Karpas-422 (cell line): ENCODE results near the gene NR1H2. TPM values are rescaled to one million over a fixed set of nuclear protein-coding genes. Genes with fewer than 3 reads are reported as not detected.

Experiments
- DNase-seq: peaks from one replicate; pipeline ENCODE4 v3.0.0-alpha.2; 2015
- H2AFZ ChIP-seq: fragments of 200-600 bp; sonication (generic); 2 replicates; pipeline ENCODE4 v1.6.1; 2014; ENCODE audit warnings: antibody characterized with exemption, low read length, mixed read lengths
- H3K27ac ChIP-seq: fragments of 200-600 bp; sonication (generic); 2 replicates; pipeline ENCODE4 v1.5.1; 2014; ENCODE audit warnings: mild to moderate bottlenecking, low read length, moderate library complexity
- H3K27me3 ChIP-seq: fragments of 200-600 bp; sonication (generic); 2 replicates; pipeline ENCODE4 v1.6.1; 2014; ENCODE audit warnings: low read length, mixed read lengths
- H3K36me3 ChIP-seq: fragments of 200-600 bp; sonication (generic); 2 replicates; pipeline ENCODE4 v1.6.1; 2014; ENCODE audit warnings: low read length, mixed read lengths; ENCODE audit not compliant: insufficient read depth
- H3K4me1 ChIP-seq: fragments of 200-600 bp; sonication (generic); 2 replicates; pipeline ENCODE4 v1.6.1; 2014; ENCODE audit warnings: mild to moderate bottlenecking, low read length, mixed read lengths
- H3K4me2 ChIP-seq: fragments of 200-600 bp; sonication (generic); 2 replicates; pipeline ENCODE4 v1.6.1; 2014; ENCODE audit warnings: low read length, low read depth, mild to moderate bottlenecking; ENCODE audit not compliant: poor library complexity, severe bottlenecking
- H3K4me3 ChIP-seq: fragments of 200-600 bp; sonication (generic); 2 replicates; pipeline ENCODE4 v1.5.1; 2014; ENCODE audit warnings: mild to moderate bottlenecking, antibody characterized with exemption, low read length, mixed read lengths
- H3K79me2 ChIP-seq: fragments of 200-600 bp; sonication (generic); 2 replicates; pipeline ENCODE4 v1.6.1; 2014; ENCODE audit warnings: mild to moderate bottlenecking, low read length, mixed read lengths
- H3K9ac ChIP-seq: fragments of 200-600 bp; sonication (generic); 2 replicates; pipeline ENCODE4 v1.6.0; 2014; ENCODE audit warnings: low read length
- H3K9me2 ChIP-seq: fragments of 200-600 bp; sonication (generic), shearing (Covaris generic); replicated peaks from 2 replicates; pipeline ENCODE4 v1.6.0; 2014; ENCODE audit warnings: mild to moderate bottlenecking, low read length, moderate library complexity; ENCODE audit not compliant: insufficient read depth
- H3K9me3 ChIP-seq: fragments of 300-700, 200-600 bp; sonication (generic); 2 replicates; pipeline ENCODE4 v1.6.1; 2014; ENCODE audit warnings: low read length, mixed read lengths
- H4K20me1 ChIP-seq: fragments of 200-600 bp; sonication (generic); 2 replicates; pipeline ENCODE4 v1.6.1; 2014; ENCODE audit warnings: mild to moderate bottlenecking, antibody characterized with exemption, low read length, low read depth; ENCODE audit not compliant: insufficient read depth
- total RNA-seq: library from RNA; depleted of rRNA; stranded (reverse); fragments of >200 nt; shearing (Covaris generic); gene quantifications from 2 replicates; pipeline ENCODE4 v1.2.3, GENCODE V29; 2014; ENCODE audit warnings: low replicate concordance

Gene NR1H2
- total RNA-seq, 1 experiment from 2014 or later, result 68.2 TPM

- H3K4me1 ChIP-seq, result peaks cover 25% of the 10 kb centered on the region
These were observed 10.6 kb upstream of the NR1H2 start, which contains the start of gene NAPSA for GRCh38 chr19:50365434-50366306. Gene NAPSA, minus strand, starts transcription at chr19:50365639. Its CDS starts 18 bp downstream, at chr19:50365621.

GRCh38 chr19:50368649-50369570 lies 7.3 kb upstream of the NR1H2 start:
- Histone ChIP-seq H2AFZ (peak overlapping the region; percentile 98), H3K9ac (peak overlapping the region; percentile 67), H3K9me2 (no peaks in the 10 kb centered on the region), H4K20me1 (no peaks in the 10 kb centered on the region), H3K9me3 (no peaks in the 10 kb centered on the region), H3K36me3 (no peaks in the 10 kb centered on the region), H3K27me3 (no peaks in the 10 kb centered on the region), H3K4me1 (peaks cover 27% of the 10 kb centered on the region), H3K27ac (peak overlapping the region; percentile 62), H3K4me2 (peak overlapping the region; percentile 77), H3K4me3 (peak overlapping the region; percentile 65), H3K79me2 (no peaks in the 10 kb centered on the region)
- peak; percentile 96 for DNase-seq

More at GRCh38 chr19:50365434-50366306, 10.6 kb upstream of the NR1H2 start, which contains the start of gene NAPSA:
- no peaks in the 10 kb centered on the region for H3K79me2 ChIP-seq
- DNase-seq, result no peak
- H3K9me3 ChIP-seq, result no peaks in the 10 kb centered on the region
- H3K9ac ChIP-seq, result no peak within 1 kb of the TSS; the same call in 1 of the 2 replicates
- H3K27ac ChIP-seq, result no peak within 1 kb of the TSS
- no peaks in the 10 kb centered on the region for H3K9me2 ChIP-seq
- H3K4me3 ChIP-seq, result no peak within 1 kb of the TSS
- H3K4me2 ChIP-seq, result no peak within 1 kb of the TSS
- H3K27me3 ChIP-seq, result no peaks in the 10 kb centered on the region
- no peaks in the 10 kb centered on the region for H3K36me3 ChIP-seq
- no peaks in the 10 kb centered on the region; the same call in 1 of the 2 replicates for H4K20me1 ChIP-seq
- H2AFZ ChIP-seq, result no peak within 1 kb of the TSS

- DNase-seq, result no peak
- H3K9me3 ChIP-seq, result no peaks in the 10 kb centered on the region
- H3K4me1 ChIP-seq, result peaks cover 34% of the 10 kb centered on the region
- H3K4me2 ChIP-seq, result no peak overlapping the region
- H3K4me3 ChIP-seq, result no peak overlapping the region
- H3K9ac ChIP-seq, result no peak overlapping the region
- no peaks in the 10 kb centered on the region for H3K9me2 ChIP-seq
- H3K27me3 ChIP-seq, result no peaks in the 10 kb centered on the region
- no peaks in the 10 kb centered on the region; the same call in 1 of the 2 replicates for H4K20me1 ChIP-seq
- no peaks in the 10 kb centered on the region for H3K79me2 ChIP-seq
- H2AFZ ChIP-seq, result no peak overlapping the region
- no peaks in the 10 kb centered on the region for H3K36me3 ChIP-seq
- no peak overlapping the region for H3K27ac ChIP-seq
These were observed 4.3 kb upstream of the NR1H2 start for GRCh38 chr19:50371914-50372475.

GRCh38 chr19:50377051-50377461 lies 799 bp downstream of the NR1H2 start:
- Histone ChIP-seq H3K27ac (no peak overlapping the region), H3K4me1 (peaks cover 19% of the 10 kb centered on the region), H3K79me2 (peaks cover 13% of the 10 kb centered on the region), H3K4me3 (peak overlapping the region; percentile 63), H3K9me3 (no peaks in the 10 kb centered on the region), H2AFZ (no peak overlapping the region), H3K4me2 (peak overlapping the region; percentile 32), H3K9me2 (no peaks in the 10 kb centered on the region), H4K20me1 (peaks cover 24% of the 10 kb centered on the region), H3K27me3 (no peaks in the 10 kb centered on the region), H3K36me3 (peaks cover 20% of the 10 kb centered on the region), H3K9ac (no peak overlapping the region)
- DNase-seq, result no peak

GRCh38 chr19:50377517-50377916 lies 1.3 kb downstream of the NR1H2 start:
- Histone ChIP-seq H3K4me2 (peak overlapping the region; percentile 32), H3K9ac (peak overlapping the region; percentile 7; the same call in 1 of the 2 replicates), H3K27me3 (no peaks in the 10 kb centered on the region), H3K79me2 (peaks cover 13% of the 10 kb centered on the region), H2AFZ (no peak overlapping the region), H3K4me3 (peak overlapping the region; percentile 63; the same call in 1 of the 2 replicates), H3K9me2 (no peaks in the 10 kb centered on the region), H4K20me1 (peaks cover 24% of the 10 kb centered on the region), H3K27ac (no peak overlapping the region), H3K4me1 (peaks cover 19% of the 10 kb centered on the region), H3K9me3 (no peaks in the 10 kb centered on the region), H3K36me3 (peaks cover 20% of the 10 kb centered on the region)
- DNase-seq, result no peak

- H3K4me3 ChIP-seq, result no peak overlapping the region
- no peak overlapping the region for H3K4me2 ChIP-seq
- H3K27ac ChIP-seq, result no peak overlapping the region
- H3K27me3 ChIP-seq, result no peaks in the 10 kb centered on the region
- H3K4me1 ChIP-seq, result peaks cover 20% of the 10 kb centered on the region
- H3K9ac ChIP-seq, result no peak overlapping the region
- no peak for DNase-seq
- peaks cover 13% of the 10 kb centered on the region for H3K79me2 ChIP-seq
- peaks cover 20% of the 10 kb centered on the region for H3K36me3 ChIP-seq
- no peak overlapping the region for H2AFZ ChIP-seq
- peaks cover 24% of the 10 kb centered on the region for H4K20me1 ChIP-seq
- H3K9me2 ChIP-seq, result no peaks in the 10 kb centered on the region
- H3K9me3 ChIP-seq, result no peaks in the 10 kb centered on the region
These were observed 2.1 kb downstream of the NR1H2 start for GRCh38 chr19:50378169-50378862.

- Histone ChIP-seq H3K4me1 (peaks cover 25% of the 10 kb centered on the region), H3K9ac (no peak overlapping the region), H2AFZ (no peak overlapping the region), H3K4me3 (no peak overlapping the region), H3K27ac (no peak overlapping the region), H3K9me3 (no peaks in the 10 kb centered on the region), H3K4me2 (no peak overlapping the region), H3K27me3 (no peaks in the 10 kb centered on the region), H3K9me2 (no peaks in the 10 kb centered on the region), H3K79me2 (peaks cover 13% of the 10 kb centered on the region), H4K20me1 (peaks cover 24% of the 10 kb centered on the region), H3K36me3 (peaks cover 20% of the 10 kb centered on the region)
- DNase-seq, result no peak
These were observed 2.6 kb downstream of the NR1H2 start for GRCh38 chr19:50378863-50379236.
